Psoas muscle (tissue), 8 donors: ENCODE data around the gene POU3F1. TPM values are rescaled to one million over a fixed set of nuclear protein-coding genes. Genes with fewer than 3 reads are reported as not detected.
A peak's percentile ranks its signal among the peaks of the same experiment; 100 is the strongest.
"Not testable (repeated sequence)": the region's sequence is repeated elsewhere in the genome, so short reads cannot be mapped to it uniquely, and the experiment has no call there.

Experiments
- ATAC-seq, 4 donors: fragments of 200-7000 bp; cut with Tn5 transposase; one replicate each; pipeline ENCODE4 v1.9.1; 2020; ENCODE audit warnings: moderate library complexity in 3 of 4, mild to moderate bottlenecking in 2 of 4
- DNase-seq, 2 donors: peaks; one replicate each; pipeline ENCODE4 v3.0.0-alpha.2; 2020
- H3K27ac ChIP-seq: fragments of 200-600 bp; one replicate; pipeline ENCODE4 v1.8.0; 2022
- H3K27me3 ChIP-seq, 3 donors: fragments of 200-600 bp in 1 of 3; one replicate each; pipeline versions ENCODE4 v1.6.1 to v1.8.0; 2013 to 2022; ENCODE audit warnings: low read length in 2 of 3, mild to moderate bottlenecking in 2 of 3, moderate library complexity in 1 of 3; ENCODE audit not compliant: insufficient read depth in 3 of 3
- H3K36me3 ChIP-seq, 2 donors: fragments of 200-600 bp in 1 of 2; one replicate each; pipeline versions ENCODE4 v1.6.1 to v1.8.0; 2013 to 2022; ENCODE audit warnings: low read depth in 1 of 2, mild to moderate bottlenecking in 1 of 2, moderate library complexity in 1 of 2; ENCODE audit not compliant: insufficient read depth in 1 of 2
- H3K4me1 ChIP-seq: fragments of 200-600 bp; one replicate; pipeline ENCODE4 v1.8.0; 2022
- H3K4me3 ChIP-seq: fragments of 200-600 bp; one replicate; pipeline ENCODE4 v1.8.0; 2022; ENCODE audit warnings: mild to moderate bottlenecking
- H3K9me3 ChIP-seq: fragments of 200-600 bp; one replicate; pipeline ENCODE4 v1.8.0; 2022
- CTCF ChIP-seq: fragments of 200-600 bp; IDR thresholded peaks from one replicate; pipeline ENCODE4 v1.8.0; 2022; ENCODE audit warnings: antibody characterized with exemption
- WGBS, 3 donors: extraction: QIAGEN DNeasy Blood & Tissue Kit; methylation state at CpG; one replicate each; pipeline versions ENCODE4 v1.1.6 to v1.1.7; 2013; 5-methylcytosine and 5-hydroxymethylcytosine counted together
- intact Hi-C, 2 donors: fragments of 100-400 bp; cut with DNase I; formaldehyde crosslinking; loops; one replicate each; pipeline versions ENCODE4 v1.11.0 to v1.14.2; 2022
- polyA plus RNA-seq, 3 donors: library from polyadenylated mRNA; stranded (reverse); fragments of 200-250 nt; gene quantifications; one replicate each; pipeline ENCODE4 v1.2.3, GENCODE V29; 2013
- total RNA-seq, 4 donors: library from RNA; stranded (reverse); fragmentation: NEBNext Ultra II Directional in 2 of 4; extraction: Animal tissue kit (Norgen Biotek cat#: 25700) in 2 of 4; gene quantifications; one replicate each; pipeline versions ENCODE4 v1.2.1 to v1.2.4, GENCODE V29; 2021 to 2023
- donor health status: healthy with polysubstance abuse.
- donor health status: DM: no; HTN: no; CAD: no; lungs with moderate emphysema.
- donor health status: Bipolar disorder and iron deficiency.
- donor health status: healthy.
- donor health status: DM: yes; HTN: yes; CAD: no.
- donor health status: DM: no; HTN: no; CAD: no.
- donor health status: DM: no; HTN: no; CAD: no.
- donor health status: DM: yes; HTN: yes; CAD: no.

The POU3F1 gene
- total and polyA plus RNA-seq, 7 donors = 0.04 to 0.38 (median 0.13) TPM; not detected in 1

DNA sequence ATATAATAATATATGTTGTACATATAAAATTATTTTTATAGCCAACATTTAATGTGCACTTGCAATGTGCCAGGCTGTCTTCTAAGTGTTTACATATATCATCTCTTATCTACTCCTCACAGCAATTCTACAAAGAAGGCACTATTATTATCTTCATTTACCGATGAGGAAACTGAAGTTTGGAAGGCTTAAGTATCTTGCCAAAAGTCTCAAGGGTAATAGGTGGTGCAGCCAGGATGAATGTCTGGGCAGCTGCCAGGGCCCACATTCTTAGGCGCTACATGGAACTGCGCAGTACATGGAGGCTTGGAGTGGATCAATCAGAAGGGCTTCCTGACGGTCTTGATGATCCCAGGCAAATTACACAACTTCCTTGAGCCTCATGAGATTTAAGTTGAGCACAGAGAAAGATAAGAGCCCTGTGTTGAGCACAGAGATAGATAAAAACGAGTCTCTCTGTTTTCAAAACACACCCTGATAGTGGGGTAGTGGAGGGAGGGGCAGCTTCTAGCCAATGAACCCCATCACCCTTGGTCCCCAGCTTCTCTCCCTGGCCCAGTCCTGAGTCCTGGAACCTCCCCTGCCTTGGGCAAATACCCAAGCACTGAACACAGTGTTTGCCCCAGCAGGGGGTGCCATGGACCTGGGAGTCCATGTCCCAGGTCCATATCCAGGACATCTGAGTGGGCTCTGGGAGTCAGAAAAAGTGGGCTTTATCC lies 9.2 kb downstream of the POU3F1 start:
- no peak for DNase-seq
- no peaks in the 10 kb centered on the region for H3K36me3 ChIP-seq
- WGBS, 3 donors = 64 to 72% (median 65%) methylated on average over 5 of the region's 5 CpGs
- no peak for ATAC-seq
- H3K4me1 ChIP-seq = no peaks in the 10 kb centered on the region
- intact Hi-C loops = loop anchor here in 1 of 2 donors (1.0 kb wide), 1 partner anchor 9 kb away; the partner anchor contains the start of gene POU3F1
- no peak overlapping the region for H3K4me3 ChIP-seq
- no peaks in the 10 kb centered on the region for H3K9me3 ChIP-seq
- peak; percentile 26 for TF ChIP-seq CTCF
- peaks cover 0 to 11% (median 7%) of the 10 kb centered on the region in 3 donors for H3K27me3 ChIP-seq
- no peak overlapping the region for H3K27ac ChIP-seq

GRCh38 chr1:38034871-38035270 lies 11.7 kb downstream of the POU3F1 start:
- no peak for TF ChIP-seq CTCF
- H3K4me3 ChIP-seq = no peak overlapping the region
- WGBS, 3 donors = 90 to 94% (median 92%) methylated on average over 13 of the region's 13 CpGs

DNA sequence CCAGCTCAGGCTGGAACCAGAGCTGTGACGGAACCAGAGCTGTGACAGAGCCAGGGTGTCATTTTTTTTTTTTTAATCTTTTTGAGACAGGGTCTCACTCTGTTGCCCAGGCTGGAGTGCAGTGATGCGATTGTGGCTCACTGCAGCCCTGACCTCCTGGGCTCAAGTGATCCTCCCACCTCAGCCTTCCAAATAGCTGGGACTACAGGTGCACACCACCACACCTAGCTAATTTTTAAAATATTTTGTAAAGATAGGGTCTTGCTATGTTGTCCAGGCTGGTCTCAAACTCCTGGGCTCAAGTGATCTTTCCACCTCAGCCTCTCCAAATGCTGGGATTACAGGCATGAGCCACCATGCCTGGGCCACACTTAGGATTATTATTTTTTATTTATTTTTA lies 13.6 kb downstream of the POU3F1 start:
- ATAC-seq, H3K27ac ChIP-seq, H3K27me3 ChIP-seq, H3K9me3 ChIP-seq, DNase-seq, intact Hi-C loops, H3K36me3 ChIP-seq, H3K4me3 ChIP-seq: not testable (repeated sequence)
- peaks cover 31% of the 10 kb centered on the region for H3K4me1 ChIP-seq
- WGBS, 3 donors = 90 to 98% (median 93%) methylated on average over 2 of the region's 2 CpGs

More at GRCh38 chr1:38034871-38035270, 11.7 kb downstream of the POU3F1 start:
- DNase-seq (no peak), ATAC-seq (no peak)
- intact Hi-C loops = no loop called here
- peaks cover 14% of the 10 kb centered on the region for H3K4me1 ChIP-seq
- H3K36me3 ChIP-seq = no peaks in the 10 kb centered on the region
- H3K27ac ChIP-seq = no peak overlapping the region
- H3K9me3 ChIP-seq = no peaks in the 10 kb centered on the region
- no peaks in the 10 kb centered on the region for H3K27me3 ChIP-seq

DNA sequence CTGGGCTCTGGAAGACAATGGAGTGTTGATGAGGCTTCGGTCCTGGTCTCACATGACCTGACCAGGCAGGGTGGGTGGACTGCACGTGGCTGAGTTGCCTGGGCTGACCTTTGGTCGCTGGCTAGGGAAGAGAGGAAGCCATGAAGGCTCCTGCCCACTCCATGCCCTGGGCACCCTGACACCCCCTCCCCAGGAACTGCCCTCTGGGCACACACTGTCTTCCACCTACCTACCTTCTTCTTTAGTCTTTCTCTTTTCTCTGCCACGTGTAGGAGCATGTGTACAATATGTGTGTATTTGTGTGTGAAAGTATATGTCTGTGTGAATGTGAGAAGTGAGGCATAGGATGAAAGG lies 15.1 kb downstream of the POU3F1 start:
- H3K27ac ChIP-seq = peak overlapping the region; percentile 72
- ATAC-seq = no peak
- intact Hi-C loops = no loop called here
- peaks cover 0 to 10% of the 10 kb centered on the region in 2 donors for H3K36me3 ChIP-seq
- H3K27me3 ChIP-seq = no peaks in the 10 kb centered on the region
- peaks cover 46% of the 10 kb centered on the region for H3K4me1 ChIP-seq
- 35 to 50% (median 45%) methylated on average over 2 to 4 of the region's 4 CpGs for WGBS, 3 donors
- no peak overlapping the region for H3K4me3 ChIP-seq
- TF ChIP-seq CTCF = no peak
- DNase-seq = no peak
- no peaks in the 10 kb centered on the region for H3K9me3 ChIP-seq

DNA sequence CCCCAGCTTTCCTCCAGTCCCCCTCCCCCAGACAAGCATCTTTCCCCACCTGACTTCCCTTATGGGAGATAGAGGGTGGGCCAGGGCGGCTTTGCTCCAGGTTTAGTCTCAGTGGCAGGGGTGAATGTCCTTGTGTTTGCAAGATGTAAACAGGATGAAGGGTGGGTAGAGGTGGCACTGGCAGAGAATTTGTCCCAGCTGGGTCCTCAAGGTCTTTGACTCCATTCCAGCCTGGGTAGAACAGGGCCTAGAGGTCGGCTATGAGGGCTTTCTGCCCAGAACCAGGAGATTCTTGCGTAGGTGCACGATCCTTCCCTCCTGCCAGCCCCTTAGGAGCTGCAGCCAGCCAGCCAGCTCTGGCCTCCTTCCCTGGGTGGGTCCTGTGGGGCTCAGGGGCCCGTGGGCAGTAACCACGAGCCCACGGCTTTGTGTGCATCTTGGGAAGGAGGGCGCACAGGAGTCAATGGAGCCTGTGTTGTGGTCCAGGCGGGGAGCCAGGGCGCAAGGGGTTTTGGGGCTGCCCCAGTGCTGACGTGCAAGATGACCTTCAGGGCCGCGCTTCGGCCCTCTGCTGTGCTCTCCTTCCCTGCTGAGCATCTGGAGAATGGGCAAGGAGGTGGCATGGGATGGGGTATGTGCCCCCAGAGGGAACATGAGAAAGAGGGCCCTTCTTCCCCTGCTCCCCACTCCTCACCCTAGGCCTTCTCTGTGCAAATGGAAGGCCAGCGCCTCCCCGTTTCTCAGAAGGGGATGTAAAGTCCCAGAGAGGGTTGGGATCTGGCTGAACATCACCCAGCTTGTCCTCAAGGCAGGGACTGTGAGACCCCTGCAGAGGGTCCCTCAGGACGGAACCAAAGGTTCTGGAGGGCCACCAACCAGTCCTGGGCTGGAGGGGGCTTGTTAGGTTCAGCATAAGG lies 15.7 kb downstream of the POU3F1 start:
- TF ChIP-seq CTCF = no peak
- Histone ChIP-seq H3K4me1 (peaks cover 53% of the 10 kb centered on the region), H3K27me3 (no peaks in the 10 kb centered on the region), H3K36me3 (peaks cover 2 to 16% of the 10 kb centered on the region in 2 donors), H3K4me3 (no peak overlapping the region), H3K27ac (peak overlapping the region; percentile 72), H3K9me3 (no peaks in the 10 kb centered on the region)
- WGBS, 3 donors = 56 to 65% (median 64%) methylated on average over 17 of the region's 17 CpGs
- DNase-seq = no peak
- intact Hi-C loops = no loop called here
- ATAC-seq = peak in 2 of 4 donors; percentile 1 to 4
